HG03442 (cell line): ENCODE measurements around the gene PHACTR4.
"Not testable (repeated sequence)": the region's sequence is repeated elsewhere in the genome, so short reads cannot be mapped to it uniquely, and the experiment has no call there.

Experiments used
- ATAC-seq: cut with Tn5 transposase; IDR thresholded peaks from one replicate; pipeline ENCODE4 v1.9.1; 2021; ENCODE audit warnings: mild to moderate bottlenecking, moderate library complexity; ENCODE audit not compliant: unreplicated experiment

Gene PHACTR4

GRCh38 chr1:28519946-28520725, 150.6 kb downstream of the PHACTR4 start:
- no peak for ATAC-seq

GRCh38 chr1:28520796-28521195, 151.3 kb downstream of the PHACTR4 start:
- ATAC-seq, result not testable (repeated sequence)

GRCh38 chr1:28521502-28522164, 152.1 kb downstream of the PHACTR4 start:
- no peak for ATAC-seq

- not testable (repeated sequence) for ATAC-seq
Measured at GRCh38 chr1:28522537-28522936, 153.0 kb downstream of the PHACTR4 start.

- not testable (repeated sequence) for ATAC-seq
Measured at GRCh38 chr1:28525002-28525642, 155.6 kb downstream of the PHACTR4 start.

GRCh38 chr1:28526886-28527285, 157.3 kb downstream of the PHACTR4 start:
- no peak for ATAC-seq

- no peak for ATAC-seq
Measured at GRCh38 chr1:28530456-28530855, 160.9 kb downstream of the PHACTR4 start.

- ATAC-seq, result no peak
Measured at GRCh38 chr1:28534671-28535070, 165.1 kb downstream of the PHACTR4 start.

- no peak for ATAC-seq
Measured at GRCh38 chr1:28535180-28535579, 165.6 kb downstream of the PHACTR4 start.

- ATAC-seq, result no peak
Measured at GRCh38 chr1:28537457-28538199, 168.1 kb downstream of the PHACTR4 start.

GRCh38 chr1:28538286-28538685, 168.7 kb downstream of the PHACTR4 start:
- no peak for ATAC-seq

- no peak for ATAC-seq
Measured at GRCh38 chr1:28540651-28541050, 171.1 kb downstream of the PHACTR4 start.

- ATAC-seq, result not testable (repeated sequence)
Measured at GRCh38 chr1:28541414-28542015, 172.0 kb downstream of the PHACTR4 start.

- ATAC-seq, result no peak
Measured at GRCh38 chr1:28545246-28545628, 175.7 kb downstream of the PHACTR4 start.

- ATAC-seq, result no peak
Measured at GRCh38 chr1:28548318-28548717, 178.8 kb downstream of the PHACTR4 start.
